Measurements from ENCODE around the gene SERPINH1.

Gene SERPINH1

GRCh38 chr11:75557666-75558494 lies 4.2 kb upstream of the SERPINH1 start:
- DNase-seq = no peak

GRCh38 chr11:75558939-75559843 lies 2.9 kb upstream of the SERPINH1 start:
- DNase-seq = no peak

- no peak for DNase-seq
Observed at GRCh38 chr11:75560644-75561043, 1.4 kb upstream of the SERPINH1 start.

- DNase-seq = no peak
Observed at GRCh38 chr11:75561426-75562047, 516 bp upstream of the SERPINH1 start.

GRCh38 chr11:75562836-75563484 lies 907 bp downstream of the SERPINH1 start:
- DNase-seq = no peak

- DNase-seq = no peak
Observed at GRCh38 chr11:75563501-75563977, 1.5 kb downstream of the SERPINH1 start.

GRCh38 chr11:75563978-75564552 lies 2.0 kb downstream of the SERPINH1 start:
- no peak for DNase-seq

- DNase-seq = no peak
Observed at GRCh38 chr11:75565221-75565814, 3.3 kb downstream of the SERPINH1 start.

GRCh38 chr11:75565916-75566762 lies 4.1 kb downstream of the SERPINH1 start:
- DNase-seq = no peak

- DNase-seq = no peak
Observed at GRCh38 chr11:75566763-75567279, 4.8 kb downstream of the SERPINH1 start.

GRCh38 chr11:75567971-75568370 lies 5.9 kb downstream of the SERPINH1 start:
- no peak for DNase-seq

- no peak for DNase-seq
Observed at GRCh38 chr11:75568616-75569219, 6.7 kb downstream of the SERPINH1 start.

- no peak for DNase-seq
Observed at GRCh38 chr11:75570559-75571139, 8.6 kb downstream of the SERPINH1 start.

GRCh38 chr11:75571625-75572024 lies 9.6 kb downstream of the SERPINH1 start:
- no peak for DNase-seq

GRCh38 chr11:75572744-75573143 lies 10.7 kb downstream of the SERPINH1 start:
- DNase-seq = no peak

GRCh38 chr11:75574698-75575602 lies 12.9 kb downstream of the SERPINH1 start:
- no peak for DNase-seq

- no peak for DNase-seq
Observed at GRCh38 chr11:75576017-75576416, 14.0 kb downstream of the SERPINH1 start.

GRCh38 chr11:75576499-75576918 lies 14.5 kb downstream of the SERPINH1 start:
- DNase-seq = no peak

GRCh38 chr11:75577207-75577606 lies 15.2 kb downstream of the SERPINH1 start:
- DNase-seq = no peak

All from GDM1 (cell line).